Measurements from ENCODE around the gene HTR7. TPM values are rescaled to one million over a fixed set of nuclear protein-coding genes. Genes with fewer than 3 reads are reported as not detected.

Gene HTR7
- total RNA-seq, 1 experiment from 2014 or later = 0.33 TPM

DNA sequence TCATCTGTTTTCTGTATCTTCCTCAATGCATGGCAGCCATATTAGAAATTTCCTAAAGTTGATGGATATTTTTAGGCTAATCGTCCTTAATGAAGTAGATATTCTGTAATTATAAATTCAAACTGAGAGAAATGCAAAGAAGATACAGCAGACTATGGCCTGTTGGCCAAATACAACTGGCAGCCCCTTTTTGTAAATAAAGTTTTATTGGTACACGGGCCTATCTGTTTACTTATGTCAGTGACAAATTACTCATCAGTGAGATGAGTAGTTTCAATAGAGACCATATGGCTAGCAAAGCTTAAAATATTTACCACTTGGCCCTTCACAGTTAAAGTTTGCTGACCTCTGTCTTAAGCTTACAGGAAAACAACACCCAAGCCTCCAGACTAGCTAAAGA, 112.3 kb downstream of the HTR7 start:
- Histone ChIP-seq H3K9me3 (ENCODE audit: control insufficient read depth, insufficient read depth, low read depth, low read length) (no peaks in the 10 kb centered on the region), H3K27ac (ENCODE audit: low read length) (no peak overlapping the region), H3K4me1 (ENCODE audit: control insufficient read depth, insufficient read depth, low read length) (no peaks in the 10 kb centered on the region), H3K27me3 (ENCODE audit: control insufficient read depth, insufficient read depth, low read length) (no peaks in the 10 kb centered on the region; the same call in 1 of the 2 replicates), H3K36me3 (ENCODE audit: control insufficient read depth, insufficient read depth, low read length) (no peaks in the 10 kb centered on the region), H3K4me3 (ENCODE audit: low read depth in 2 of 2, low read length in 2 of 2) (no peak overlapping the region)
- intact Hi-C loops (cut with micrococcal nuclease; ENCODE audit: unreplicated experiment) = no loop called here
- no peak for ATAC-seq
- in situ Hi-C loops (cut with HindIII; ENCODE audit: low pct_unique_long_range_greater_than_20kb, low sequenced_read_pairs) = no loop called here
- TF ChIP-seq SIN3A (IDR thresholded peaks at IDR 0.05; ENCODE audit: borderline replicate concordance, insufficient read depth, low read depth, low read length) (no peak), REST (IDR thresholded peaks at IDR 0.05; ENCODE audit: insufficient read depth in 1 of 2, low read depth in 2 of 2, low read length in 1 of 2) (no peak), TCF7L2 (IDR thresholded peaks at IDR 0.05; ENCODE audit: low read depth, low read length) (no peak), POLR2AphosphoS5 (IDR thresholded peaks at IDR 0.05; ENCODE audit: low read depth, low read length) (no peak)
- TF ChIP-seq, protein P1, sequence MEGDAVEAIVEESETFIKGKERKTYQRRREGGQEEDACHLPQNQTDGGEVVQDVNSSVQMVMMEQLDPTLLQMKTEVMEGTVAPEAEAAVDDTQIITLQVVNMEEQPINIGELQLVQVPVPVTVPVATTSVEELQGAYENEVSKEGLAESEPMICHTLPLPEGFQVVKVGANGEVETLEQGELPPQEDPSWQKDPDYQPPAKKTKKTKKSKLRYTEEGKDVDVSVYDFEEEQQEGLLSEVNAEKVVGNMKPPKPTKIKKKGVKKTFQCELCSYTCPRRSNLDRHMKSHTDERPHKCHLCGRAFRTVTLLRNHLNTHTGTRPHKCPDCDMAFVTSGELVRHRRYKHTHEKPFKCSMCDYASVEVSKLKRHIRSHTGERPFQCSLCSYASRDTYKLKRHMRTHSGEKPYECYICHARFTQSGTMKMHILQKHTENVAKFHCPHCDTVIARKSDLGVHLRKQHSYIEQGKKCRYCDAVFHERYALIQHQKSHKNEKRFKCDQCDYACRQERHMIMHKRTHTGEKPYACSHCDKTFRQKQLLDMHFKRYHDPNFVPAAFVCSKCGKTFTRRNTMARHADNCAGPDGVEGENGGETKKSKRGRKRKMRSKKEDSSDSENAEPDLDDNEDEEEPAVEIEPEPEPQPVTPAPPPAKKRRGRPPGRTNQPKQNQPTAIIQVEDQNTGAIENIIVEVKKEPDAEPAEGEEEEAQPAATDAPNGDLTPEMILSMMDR (IDR thresholded peaks at IDR 0.05) = no peak
- POLR2A ChIA-PET = no interaction called here
- no TSS peak for BruUV-seq (replicated peaks)
- DNase-seq (ENCODE audit: low read depth, low spot score) = no peak
- CTCF ChIA-PET = no interaction called here

DNA sequence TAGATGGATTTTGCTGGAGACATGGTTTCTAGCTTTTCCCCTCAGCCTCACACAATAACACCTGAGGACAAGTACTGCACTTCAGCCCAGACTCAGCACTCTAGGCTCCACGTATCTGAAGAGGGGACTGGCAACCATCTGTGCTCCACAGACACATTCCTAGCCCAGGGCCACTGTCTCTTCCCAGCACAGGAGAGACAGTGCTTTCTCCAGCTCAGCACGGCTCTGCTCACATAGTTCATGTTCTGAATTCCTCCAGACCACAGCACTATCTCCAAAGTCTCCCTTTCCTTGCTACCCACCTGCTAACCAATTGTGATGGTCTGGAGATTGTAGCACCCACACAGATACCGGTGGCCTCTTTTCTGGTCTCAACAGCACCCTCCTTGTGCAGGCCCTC, 114.5 kb downstream of the HTR7 start:
- Histone ChIP-seq H3K4me1 (ENCODE audit: control insufficient read depth, insufficient read depth, low read length) (no peaks in the 10 kb centered on the region), H3K36me3 (ENCODE audit: control insufficient read depth, insufficient read depth, low read length) (no peaks in the 10 kb centered on the region), H3K27ac (ENCODE audit: low read length) (no peak overlapping the region), H3K27me3 (ENCODE audit: control insufficient read depth, insufficient read depth, low read length) (no peaks in the 10 kb centered on the region; the same call in 1 of the 2 replicates), H3K9me3 (ENCODE audit: control insufficient read depth, insufficient read depth, low read depth, low read length) (no peaks in the 10 kb centered on the region), H3K4me3 (ENCODE audit: low read depth in 2 of 2, low read length in 2 of 2) (no peak overlapping the region)
- TF ChIP-seq SIN3A (IDR thresholded peaks at IDR 0.05; ENCODE audit: borderline replicate concordance, insufficient read depth, low read depth, low read length) = no peak
- no peak for TF ChIP-seq REST (IDR thresholded peaks at IDR 0.05; ENCODE audit: insufficient read depth in 1 of 2, low read depth in 2 of 2, low read length in 1 of 2)
- TF ChIP-seq, protein P1 (IDR thresholded peaks at IDR 0.05) = no peak
- intact Hi-C loops (cut with micrococcal nuclease; ENCODE audit: unreplicated experiment) = no loop called here
- DNase-seq (ENCODE audit: low read depth, low spot score) = no peak
- ChIA-PET CTCF (no interaction called here), POLR2A (no interaction called here)
- no TSS peak for BruUV-seq (replicated peaks)
- in situ Hi-C loops (cut with HindIII; ENCODE audit: low pct_unique_long_range_greater_than_20kb, low sequenced_read_pairs) = no loop called here
- ATAC-seq = no peak
